Stomach (tissue), 4 donors: Measurements from ENCODE around the gene FGD6.

Source experiments
- CTCF ChIP-seq, 7 experiments: fragments of 450-650 bp in 4 of 7; fragments of 200-600 bp in 3 of 7; sonication (generic) in 3 of 7; IDR thresholded peaks; one replicate each; pipeline ENCODE4 v1.5.1; 2016 to 2019; ENCODE audit warnings: antibody characterized with exemption in 7 of 7, control low read depth in 2 of 7, mild to moderate bottlenecking in 1 of 7
- POLR2A ChIP-seq, 4 donors: fragments of 450-650 bp; IDR thresholded peaks; one replicate each; pipeline ENCODE4 v1.6.1; 2016; ENCODE audit warnings: antibody characterized with exemption in 4 of 4, control low read depth in 2 of 4, mild to moderate bottlenecking in 1 of 4, moderate library complexity in 1 of 4
- POLR2AphosphoS5 ChIP-seq, 3 donors: sonication (generic); formaldehyde crosslinking; IDR thresholded peaks; one replicate each; pipeline ENCODE4 v1.6.1; 2016; ENCODE audit warnings: antibody characterized with exemption in 3 of 3

GRCh38 chr12:95088379-95088778, 128.9 kb downstream of the FGD6 start:
- TF ChIP-seq CTCF (IDR thresholded peaks at IDR 0.05) (no peak), POLR2AphosphoS5 (IDR thresholded peaks at IDR 0.05) (no peak), POLR2A (IDR thresholded peaks at IDR 0.05) (no peak)
